Neuronal stem cell (in vitro differentiated cells): ENCODE results near the gene MESD.
A peak's percentile ranks its signal among the peaks of the same experiment; 100 is the strongest.

Experiments
- DNase-seq: peaks from one replicate; pipeline ENCODE4 v3.0.0-alpha.2; 2013; ENCODE audit warnings: low spot score
- H2AFZ ChIP-seq: one replicate; pipeline ENCODE4 v1.6.1; 2013; ENCODE audit warnings: mild to moderate bottlenecking, low read length, inconsistent platforms
- H2AK5ac ChIP-seq: 2 replicates; pipeline ENCODE4 v1.6.1; 2013; ENCODE audit warnings: low read depth, mild to moderate bottlenecking, inconsistent platforms, low read length, moderate library complexity, mixed read lengths
- H2BK120ac ChIP-seq: 2 replicates; pipeline ENCODE4 v1.6.1; 2013; ENCODE audit warnings: low read depth, mild to moderate bottlenecking, inconsistent platforms, low read length, moderate library complexity, mixed read lengths
- H2BK12ac ChIP-seq: one replicate; pipeline ENCODE4 v1.6.1; 2013; ENCODE audit warnings: low read length, inconsistent platforms
- H2BK15ac ChIP-seq: 2 replicates; pipeline ENCODE4 v1.6.1; 2013; ENCODE audit warnings: mild to moderate bottlenecking, low read length, inconsistent platforms, mixed read lengths
- H2BK5ac ChIP-seq: one replicate; pipeline ENCODE4 v1.6.1; 2013; ENCODE audit warnings: inconsistent platforms, mild to moderate bottlenecking, low read length, moderate library complexity
- H3K14ac ChIP-seq: one replicate; pipeline ENCODE4 v1.6.1; 2013; ENCODE audit warnings: low read length, inconsistent platforms
- H3K18ac ChIP-seq: 2 replicates; pipeline ENCODE4 v1.6.1; 2013; ENCODE audit warnings: low read length, inconsistent platforms
- H3K23ac ChIP-seq: 2 replicates; pipeline ENCODE4 v1.6.1; 2013; ENCODE audit warnings: low read depth, mild to moderate bottlenecking, mixed read lengths, low read length, inconsistent platforms; ENCODE audit not compliant: poor library complexity
- H3K27ac ChIP-seq: replicated peaks from 3 replicates; pipeline ENCODE4 v1.5.1; 2013; ENCODE audit warnings: low read length, inconsistent platforms
- H3K27me3 ChIP-seq, 3 experiments: 2 replicates each; pipeline ENCODE4 v1.6.1; 2013; ENCODE audit warnings: low read length in 3 of 3, mild to moderate bottlenecking in 2 of 3, inconsistent platforms in 1 of 3, low read depth in 1 of 3, mixed read lengths in 1 of 3, moderate library complexity in 1 of 3; ENCODE audit not compliant: control insufficient read depth in 3 of 3, insufficient read depth in 3 of 3
- H3K36me3 ChIP-seq, 2 donors: replicated peaks in 1 of 2; 2 replicates each; pipeline ENCODE4 v1.6.1; 2013; ENCODE audit warnings: low read length in 2 of 2; ENCODE audit not compliant: control insufficient read depth in 2 of 2, insufficient read depth in 2 of 2
- H3K4ac ChIP-seq: 2 replicates; pipeline ENCODE4 v1.6.1; 2013; ENCODE audit warnings: inconsistent platforms, mild to moderate bottlenecking, low read length, moderate library complexity
- H3K4me1 ChIP-seq, 2 donors: 1 replicate in 1 of 2; 2 replicates in 1 of 2; pipeline ENCODE4 v1.6.1; 2013; ENCODE audit warnings: low read length in 2 of 2, low read depth in 1 of 2; ENCODE audit not compliant: control insufficient read depth in 2 of 2, insufficient read depth in 1 of 2
- H3K4me2 ChIP-seq: one replicate; pipeline ENCODE4 v1.6.1; 2013; ENCODE audit warnings: mild to moderate bottlenecking, low read length, inconsistent platforms; ENCODE audit not compliant: insufficient read depth, poor library complexity, severe bottlenecking
- H3K4me3 ChIP-seq, 2 donors: 2 replicates each; pipeline ENCODE4 v1.5.1; 2013; ENCODE audit warnings: low read length in 2 of 2, mild to moderate bottlenecking in 2 of 2, inconsistent platforms in 1 of 2, moderate library complexity in 1 of 2
- H3K79me1 ChIP-seq: one replicate; pipeline ENCODE4 v1.6.1; 2013; ENCODE audit warnings: low read depth, mild to moderate bottlenecking, inconsistent platforms, low read length, moderate library complexity
- H3K9ac ChIP-seq: one replicate; pipeline ENCODE4 v1.6.1; 2013; ENCODE audit warnings: mild to moderate bottlenecking, low read depth, low read length, inconsistent platforms; ENCODE audit not compliant: poor library complexity
- H3K9me3 ChIP-seq, 2 donors: replicated peaks in 1 of 2; 2 replicates each; pipeline versions ENCODE3 to v1.6.1; 2013; ENCODE audit warnings: low read length in 2 of 2, mild to moderate bottlenecking in 2 of 2, inconsistent platforms in 1 of 2, low read depth in 1 of 2, mixed read lengths in 1 of 2, moderate library complexity in 1 of 2; ENCODE audit not compliant: control insufficient read depth in 2 of 2, insufficient read depth in 1 of 2
- H4K8ac ChIP-seq: one replicate; pipeline ENCODE4 v1.6.1; 2013; ENCODE audit warnings: low read depth, mild to moderate bottlenecking, inconsistent platforms, low read length, moderate library complexity
- H4K91ac ChIP-seq: one replicate; pipeline ENCODE4 v1.6.1; 2013; ENCODE audit warnings: low read length, low read depth, mild to moderate bottlenecking, inconsistent platforms; ENCODE audit not compliant: poor library complexity
- WGBS, 2 donors: extraction: QIAGEN DNeasy Blood & Tissue Kit; methylation state at CpG; one replicate each; pipeline ENCODE4 v1.1.7; 2013; ENCODE audit warnings: missing lambda C conversion rate in 2 of 2, mixed read lengths in 1 of 2; ENCODE audit not compliant: insufficient read length in 2 of 2, insufficient replicate concordance in 1 of 2; ENCODE audit errors: extremely low coverage in 2 of 2; 5-methylcytosine and 5-hydroxymethylcytosine counted together

The MESD gene

DNA sequence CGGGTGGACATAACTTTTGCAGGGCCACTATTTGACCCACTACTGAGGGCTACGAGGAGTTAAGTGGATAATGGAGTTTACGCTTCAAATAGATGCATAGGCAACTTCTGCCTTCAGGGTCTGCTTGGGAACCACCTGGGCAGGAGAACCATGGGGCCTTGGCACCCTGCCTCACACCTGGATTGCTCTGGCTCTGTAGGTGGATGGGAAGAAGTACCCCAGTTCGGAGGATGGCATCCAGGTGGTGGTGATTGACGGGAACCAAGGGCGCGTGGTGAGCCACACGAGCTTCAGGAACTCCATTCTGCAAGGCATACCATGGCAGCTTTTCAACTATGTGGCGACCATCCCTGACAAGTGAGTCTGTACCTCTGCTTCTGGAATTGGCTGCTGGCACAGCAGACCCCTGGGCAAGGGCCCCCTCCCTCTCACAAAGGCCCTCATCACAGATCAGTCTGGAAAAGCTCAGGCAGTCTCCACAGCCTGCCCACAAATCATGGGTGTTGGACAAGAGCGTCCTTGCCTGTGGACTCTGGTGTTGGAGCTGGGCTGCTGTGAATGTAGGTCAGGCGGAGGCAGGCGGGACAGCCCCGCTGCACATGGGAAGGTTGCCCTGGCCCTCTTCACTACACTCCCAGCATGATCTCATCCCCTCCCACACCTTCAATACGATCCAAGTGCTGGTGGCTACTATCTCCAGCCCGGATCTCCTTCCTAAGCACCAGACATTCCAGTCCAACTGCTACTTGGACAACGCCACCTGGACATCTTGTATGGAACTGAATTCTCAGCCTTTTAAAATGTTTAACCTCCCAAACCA is 46.7 kb downstream of the MESD start:
- H3K36me3 ChIP-seq, result peaks cover 8 to 26% of the 10 kb centered on the region in 2 donors
- H3K4me3 ChIP-seq, result peak overlapping the region in 1 of 2 donors; percentile 31
- no peak overlapping the region for H4K8ac ChIP-seq
- no peak overlapping the region for H2BK120ac ChIP-seq
- H2BK12ac ChIP-seq, result no peak overlapping the region
- H2BK15ac ChIP-seq, result no peak overlapping the region
- H3K4me2 ChIP-seq, result no peak overlapping the region
- H3K27ac ChIP-seq, result no peak overlapping the region
- no peaks in the 10 kb centered on the region for H3K9me3 ChIP-seq
- DNase-seq, result no peak
- no peak overlapping the region for H2AK5ac ChIP-seq
- no peak overlapping the region for H3K14ac ChIP-seq
- no peaks in the 10 kb centered on the region for H3K4me1 ChIP-seq
- no peak overlapping the region for H3K4ac ChIP-seq
- H3K27me3 ChIP-seq, result no peaks in the 10 kb centered on the region
- H2AFZ ChIP-seq, result no peak overlapping the region
- H4K91ac ChIP-seq, result no peak overlapping the region
- no peak overlapping the region for H2BK5ac ChIP-seq
- WGBS, 2 donors, result no CpG with 5 or more reads among the region's 16 CpGs
- peak overlapping the region; percentile 50 for H3K9ac ChIP-seq
- no peak overlapping the region for H3K18ac ChIP-seq
- no peak overlapping the region for H3K23ac ChIP-seq
- H3K79me1 ChIP-seq, result no peaks in the 10 kb centered on the region

DNA sequence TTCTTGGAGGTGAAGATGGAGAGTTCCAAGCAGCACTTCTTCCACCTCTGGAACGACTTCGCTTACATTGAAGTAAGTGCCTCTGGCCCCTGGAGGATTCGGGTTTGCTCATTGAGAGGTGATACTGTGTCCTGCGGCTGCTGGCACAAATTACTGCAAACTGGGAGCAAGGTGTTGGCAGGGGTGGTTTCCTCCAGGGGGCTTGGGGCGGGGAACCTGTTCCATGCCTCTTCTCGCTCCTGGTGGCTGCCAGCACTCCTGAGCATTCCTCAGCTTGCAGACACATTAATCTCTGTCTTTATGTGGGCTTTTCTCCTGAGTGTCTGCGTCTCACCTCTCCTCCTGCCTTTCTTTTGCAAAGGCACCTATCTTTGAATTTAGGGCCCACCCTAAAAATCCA is 47.4 kb downstream of the MESD start:
- Histone ChIP-seq H3K4me1 (no peaks in the 10 kb centered on the region), H2BK12ac (no peak overlapping the region), H3K27me3 (no peaks in the 10 kb centered on the region), H3K14ac (no peak overlapping the region), H3K4me3 (no peak overlapping the region), H3K23ac (no peak overlapping the region), H2AFZ (no peak overlapping the region), H3K4ac (no peak overlapping the region), H3K9ac (no peak overlapping the region), H4K91ac (no peak overlapping the region), H3K4me2 (no peak overlapping the region), H2AK5ac (no peak overlapping the region), H3K18ac (no peak overlapping the region), H2BK120ac (no peak overlapping the region), H3K27ac (no peak overlapping the region), H2BK15ac (no peak overlapping the region), H3K9me3 (no peaks in the 10 kb centered on the region), H4K8ac (no peak overlapping the region), H3K36me3 (peaks cover 8 to 19% of the 10 kb centered on the region in 2 donors), H3K79me1 (no peaks in the 10 kb centered on the region), H2BK5ac (no peak overlapping the region)
- no peak for DNase-seq
- WGBS, 2 donors, result no CpG with 5 or more reads among the region's 7 CpGs

DNA sequence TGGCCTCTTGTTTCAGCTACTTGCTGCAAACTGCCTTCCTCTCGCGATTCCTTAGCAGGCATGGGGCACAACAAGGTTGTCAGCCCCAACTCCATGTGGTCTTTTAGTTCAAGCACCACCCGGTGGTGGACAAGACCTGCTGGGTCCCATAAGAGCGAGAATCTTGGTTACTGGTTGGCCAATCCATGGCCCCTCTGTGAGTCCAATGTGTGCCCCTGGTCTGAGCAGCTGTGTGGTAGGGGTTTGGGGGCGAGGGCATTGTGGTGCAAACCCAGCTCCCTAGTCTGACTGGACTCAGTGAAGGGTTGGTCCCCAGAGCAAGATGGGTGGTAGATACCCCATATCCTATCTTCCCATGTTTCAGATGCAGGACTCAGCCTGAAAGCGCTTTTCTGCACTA is 48.8 kb downstream of the MESD start:
- peaks cover 2 to 12% of the 10 kb centered on the region in 2 donors for H3K36me3 ChIP-seq
- no peak overlapping the region for H2AK5ac ChIP-seq
- H3K9ac ChIP-seq, result no peak overlapping the region
- H3K9me3 ChIP-seq, result no peaks in the 10 kb centered on the region
- no peak overlapping the region for H2AFZ ChIP-seq
- H2BK12ac ChIP-seq, result no peak overlapping the region
- no peak for DNase-seq
- no peak overlapping the region for H3K4me2 ChIP-seq
- H3K79me1 ChIP-seq, result no peaks in the 10 kb centered on the region
- no peak overlapping the region for H3K18ac ChIP-seq
- no peaks in the 10 kb centered on the region for H3K27me3 ChIP-seq
- H3K27ac ChIP-seq, result no peak overlapping the region
- no peak overlapping the region for H3K4ac ChIP-seq
- H2BK5ac ChIP-seq, result no peak overlapping the region
- no peaks in the 10 kb centered on the region for H3K4me1 ChIP-seq
- H2BK120ac ChIP-seq, result peak overlapping the region; percentile 4
- no peak overlapping the region for H3K14ac ChIP-seq
- H3K4me3 ChIP-seq, result no peak overlapping the region
- no peak overlapping the region for H3K23ac ChIP-seq
- H4K91ac ChIP-seq, result no peak overlapping the region
- no peak overlapping the region for H4K8ac ChIP-seq
- H2BK15ac ChIP-seq, result no peak overlapping the region
- WGBS, 2 donors, result no CpG with 5 or more reads among the region's 6 CpGs

DNA sequence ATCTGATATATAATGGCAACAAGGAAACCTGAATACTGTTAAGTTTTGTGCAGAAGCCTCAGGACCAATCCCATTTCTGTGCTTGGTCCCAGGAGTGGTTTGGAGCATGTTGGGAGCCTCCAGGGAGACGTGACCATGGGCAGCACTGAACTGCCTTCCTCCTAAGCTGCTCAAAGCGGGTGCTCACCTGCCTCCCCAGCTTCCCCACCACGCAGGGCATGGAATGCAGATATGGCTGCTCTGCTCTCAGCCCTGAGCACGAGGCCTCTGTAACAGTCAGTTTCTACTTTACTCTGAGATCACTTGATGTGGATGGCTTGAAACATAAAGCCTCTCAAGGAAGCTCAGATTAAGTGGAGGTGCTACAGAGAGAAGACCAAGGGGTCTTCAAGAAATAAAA is 49.3 kb downstream of the MESD start:
- no peak overlapping the region for H2AFZ ChIP-seq
- no peaks in the 10 kb centered on the region for H3K79me1 ChIP-seq
- H2BK120ac ChIP-seq, result no peak overlapping the region
- H2AK5ac ChIP-seq, result no peak overlapping the region
- H3K23ac ChIP-seq, result no peak overlapping the region
- H3K4me1 ChIP-seq, result peaks cover 0 to under 1% of the 10 kb centered on the region in 2 donors
- no peak for DNase-seq
- H3K18ac ChIP-seq, result no peak overlapping the region
- H3K27me3 ChIP-seq, result no peaks in the 10 kb centered on the region
- H3K14ac ChIP-seq, result no peak overlapping the region
- no peak overlapping the region for H3K4me2 ChIP-seq
- H4K91ac ChIP-seq, result no peak overlapping the region
- H3K36me3 ChIP-seq, result peaks cover 0 to 12% of the 10 kb centered on the region in 2 donors
- no peak overlapping the region for H2BK15ac ChIP-seq
- WGBS, 2 donors, result no CpG with 5 or more reads among the region's 4 CpGs
- H3K4me3 ChIP-seq, result no peak overlapping the region
- H3K9ac ChIP-seq, result no peak overlapping the region
- H2BK12ac ChIP-seq, result no peak overlapping the region
- no peak overlapping the region for H3K27ac ChIP-seq
- no peaks in the 10 kb centered on the region for H3K9me3 ChIP-seq
- no peak overlapping the region for H4K8ac ChIP-seq
- H2BK5ac ChIP-seq, result no peak overlapping the region
- H3K4ac ChIP-seq, result no peak overlapping the region
